Transverse colon (tissue), 3 donors: ENCODE results near the gene SCYGR4.

Experiments
- CTCF ChIP-seq, 5 experiments: fragments of 200-600 bp in 3 of 5; fragments of 450-650 bp in 2 of 5; sonication (generic) in 3 of 5; IDR thresholded peaks; 1 replicate in 2 of 5; 2 replicates in 3 of 5; pipeline ENCODE4 v1.5.1; 2016 to 2017; ENCODE audit warnings: antibody characterized with exemption in 5 of 5, inconsistent platforms in 3 of 5, mild to moderate bottlenecking in 2 of 5, moderate library complexity in 1 of 5
- EP300 ChIP-seq: sonication (generic); formaldehyde crosslinking; IDR thresholded peaks from one replicate; pipeline ENCODE4 v1.6.1; 2017; ENCODE audit warnings: antibody characterized with exemption, low read depth
- POLR2A ChIP-seq: fragments of 450-650 bp; IDR thresholded peaks from one replicate; pipeline ENCODE4 v1.6.1; 2016; ENCODE audit warnings: antibody characterized with exemption, mild to moderate bottlenecking, moderate library complexity

GRCh38 chr2:227568852-227569169, 48.5 kb upstream of the SCYGR4 start:
- TF ChIP-seq CTCF (IDR thresholded peaks at IDR 0.05) (no peak), EP300 (no peak), POLR2A (no peak)
